HEK293 (cell line): ENCODE measurements around the gene TMEM256.

ENCODE experiments used
- CTCF ChIP-seq: fragments of 450-650 bp; formaldehyde crosslinking; IDR thresholded peaks from 2 replicates; pipeline ENCODE4 v1.5.1; 2016; ENCODE audit warnings: missing biosample characterization, missing genetic modification characterization
- GLIS2 ChIP-seq: fragments of 450-650 bp; formaldehyde crosslinking; IDR thresholded peaks from 2 replicates; pipeline ENCODE4 v1.5.1; 2016; ENCODE audit warnings: missing biosample characterization, missing genetic modification characterization
- KLF1 ChIP-seq: fragments of 450-650 bp; formaldehyde crosslinking; IDR thresholded peaks from 2 replicates; pipeline ENCODE4 v1.5.1; 2016; ENCODE audit warnings: missing biosample characterization, missing genetic modification characterization
- KLF7 ChIP-seq: fragments of 450-650 bp; formaldehyde crosslinking; IDR thresholded peaks from 2 replicates; pipeline ENCODE4 v1.5.1; 2016; ENCODE audit warnings: missing biosample characterization, missing genetic modification characterization, borderline replicate concordance
- MYNN ChIP-seq: fragments of 450-650 bp; formaldehyde crosslinking; IDR thresholded peaks from 2 replicates; pipeline ENCODE4 v1.5.1; 2016; ENCODE audit warnings: missing biosample characterization, missing genetic modification characterization, borderline replicate concordance
- MZF1 ChIP-seq: fragments of 450-650 bp; formaldehyde crosslinking; IDR thresholded peaks from 2 replicates; pipeline ENCODE4 v1.5.1; 2017; ENCODE audit warnings: missing biosample characterization, missing genetic modification characterization, borderline replicate concordance
- PRDM10 ChIP-seq: fragments of 450-650 bp; formaldehyde crosslinking; IDR thresholded peaks from 2 replicates; pipeline ENCODE4 v1.5.1; 2016; ENCODE audit warnings: missing biosample characterization, missing genetic modification characterization
- SP3 ChIP-seq: fragments of 450-650 bp; formaldehyde crosslinking; IDR thresholded peaks from 2 replicates; pipeline ENCODE4 v1.5.1; 2016; ENCODE audit warnings: missing biosample characterization, missing genetic modification characterization
- ZBTB44 ChIP-seq: fragments of 450-650 bp; IDR thresholded peaks from 2 replicates; pipeline ENCODE4 v1.5.1; 2018; ENCODE audit warnings: missing biosample characterization, mild to moderate bottlenecking, missing genetic modification characterization
- ZEB2 ChIP-seq: fragments of 450-650 bp; formaldehyde crosslinking; IDR thresholded peaks from 2 replicates; pipeline ENCODE4 v1.5.1; 2016; ENCODE audit warnings: missing biosample characterization, missing genetic modification characterization
- ZFP69B ChIP-seq: fragments of 450-650 bp; formaldehyde crosslinking; IDR thresholded peaks from 2 replicates; pipeline ENCODE4 v1.5.1; 2016; ENCODE audit warnings: missing biosample characterization, missing genetic modification characterization
- ZNF112 ChIP-seq: fragments of 450-650 bp; formaldehyde crosslinking; IDR thresholded peaks from 2 replicates; pipeline ENCODE4 v1.5.0; 2017; ENCODE audit warnings: missing biosample characterization, missing genetic modification characterization
- ZNF121 ChIP-seq: fragments of 450-650 bp; formaldehyde crosslinking; IDR thresholded peaks from 2 replicates; pipeline ENCODE4 v1.5.1; 2016; ENCODE audit warnings: missing biosample characterization, missing genetic modification characterization
- ZNF146 ChIP-seq: fragments of 450-650 bp; formaldehyde crosslinking; IDR thresholded peaks from 2 replicates; pipeline ENCODE4 v1.5.1; 2016; ENCODE audit warnings: missing biosample characterization, missing genetic modification characterization
- ZNF175 ChIP-seq: fragments of 450-650 bp; formaldehyde crosslinking; IDR thresholded peaks from 2 replicates; pipeline ENCODE4 v1.5.1; 2016; ENCODE audit warnings: missing biosample characterization, missing genetic modification characterization
- ZNF214 ChIP-seq: fragments of 450-650 bp; formaldehyde crosslinking; IDR thresholded peaks from 2 replicates; pipeline ENCODE4 v1.5.1; 2017; ENCODE audit warnings: missing biosample characterization, mild to moderate bottlenecking, missing genetic modification characterization, borderline replicate concordance
- ZNF221 ChIP-seq: fragments of 450-650 bp; formaldehyde crosslinking; IDR thresholded peaks from 2 replicates; pipeline ENCODE4 v1.5.1; 2017; ENCODE audit warnings: missing biosample characterization, missing genetic modification characterization, borderline replicate concordance
- ZNF26 ChIP-seq: fragments of 450-650 bp; formaldehyde crosslinking; IDR thresholded peaks from 2 replicates; pipeline ENCODE4 v1.5.1; 2016; ENCODE audit warnings: missing biosample characterization, missing genetic modification characterization
- ZNF324 ChIP-seq: fragments of 450-650 bp; formaldehyde crosslinking; IDR thresholded peaks from 2 replicates; pipeline ENCODE4 v1.5.1; 2016; ENCODE audit warnings: missing biosample characterization, missing genetic modification characterization
- ZNF362 ChIP-seq: fragments of 450-650 bp; formaldehyde crosslinking; IDR thresholded peaks from 2 replicates; pipeline ENCODE4 v1.5.1; 2016; ENCODE audit warnings: missing biosample characterization, missing genetic modification characterization
- ZNF501 ChIP-seq: fragments of 450-650 bp; formaldehyde crosslinking; IDR thresholded peaks from 2 replicates; pipeline ENCODE4 v1.5.1; 2016; ENCODE audit warnings: missing biosample characterization, missing genetic modification characterization
- ZNF544 ChIP-seq: fragments of 450-650 bp; formaldehyde crosslinking; IDR thresholded peaks from 2 replicates; pipeline ENCODE4 v1.5.0; 2017; ENCODE audit warnings: missing biosample characterization, missing genetic modification characterization
- ZNF626 ChIP-seq: fragments of 450-650 bp; sonication (Bioruptor Pico); formaldehyde crosslinking; IDR thresholded peaks from 2 replicates; pipeline ENCODE4 v1.5.1; 2018; ENCODE audit warnings: missing biosample characterization, missing genetic modification characterization, inconsistent platforms
- ZNF629 ChIP-seq: fragments of 450-650 bp; formaldehyde crosslinking; IDR thresholded peaks from 2 replicates; pipeline ENCODE4 v1.5.1; 2017; ENCODE audit warnings: missing biosample characterization, missing genetic modification characterization
- ZNF677 ChIP-seq: fragments of 450-650 bp; IDR thresholded peaks from 2 replicates; pipeline ENCODE4 v1.5.0; 2018; ENCODE audit warnings: missing biosample characterization, mild to moderate bottlenecking, missing genetic modification characterization, moderate library complexity
- TF ChIP-seq, protein P1 (sequence below): fragments of 450-650 bp; formaldehyde crosslinking; IDR thresholded peaks from 2 replicates; pipeline ENCODE4; 2016; ENCODE audit warnings: missing biosample characterization, missing genetic modification characterization
- TF ChIP-seq, protein P2 (sequence below): fragments of 450-650 bp; formaldehyde crosslinking; IDR thresholded peaks from 2 replicates; pipeline ENCODE4 v1.5.1; 2016; ENCODE audit warnings: missing biosample characterization, missing genetic modification characterization

The TMEM256 gene

GRCh38 chr17:7435676-7436555 lies 32.0 kb upstream of the TMEM256 start (continued):
- TF ChIP-seq, protein P1, sequence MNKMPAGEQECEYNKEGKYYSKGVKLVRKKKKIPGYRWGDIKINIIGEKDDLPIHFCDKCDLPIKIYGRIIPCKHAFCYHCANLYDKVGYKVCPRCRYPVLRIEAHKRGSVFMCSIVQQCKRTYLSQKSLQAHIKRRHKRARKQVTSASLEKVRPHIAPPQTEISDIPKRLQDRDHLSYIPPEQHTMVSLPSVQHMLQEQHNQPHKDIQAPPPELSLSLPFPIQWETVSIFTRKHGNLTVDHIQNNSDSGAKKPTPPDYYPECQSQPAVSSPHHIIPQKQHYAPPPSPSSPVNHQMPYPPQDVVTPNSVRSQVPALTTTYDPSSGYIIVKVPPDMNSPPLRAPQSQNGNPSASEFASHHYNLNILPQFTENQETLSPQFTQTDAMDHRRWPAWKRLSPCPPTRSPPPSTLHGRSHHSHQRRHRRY (tag by site-specific recombination): no peak
- TF ChIP-seq ZNF121 (tag by site-specific recombination): no peak
- no peak for TF ChIP-seq ZNF175
- 0 out of 2 replicates have a peak, but pooled peaks have one; percentile 33 for TF ChIP-seq ZEB2
- no peak for TF ChIP-seq ZNF214
- TF ChIP-seq CTCF (tag by site-specific recombination): peak; percentile 67
- peak; percentile 91 for TF ChIP-seq KLF1 (tag by site-specific recombination)
- peak; percentile 90 for TF ChIP-seq ZFP69B (tag by site-specific recombination)
- TF ChIP-seq ZNF626: no peak
- TF ChIP-seq ZNF362 (tag by site-specific recombination): no peak
- peak; percentile 78 for TF ChIP-seq GLIS2 (tag by site-specific recombination)
- no peak for TF ChIP-seq ZNF677 (tag by site-specific recombination)
- no peak for TF ChIP-seq ZNF221 (tag by site-specific recombination)
- TF ChIP-seq ZNF324 (tag by site-specific recombination): peak; percentile 14; the same call in 1 of the 2 replicates
- no peak for TF ChIP-seq MYNN (tag by site-specific recombination)
- TF ChIP-seq ZBTB44: no peak
- no peak for TF ChIP-seq KLF7 (tag by site-specific recombination)
- TF ChIP-seq, protein P2, sequence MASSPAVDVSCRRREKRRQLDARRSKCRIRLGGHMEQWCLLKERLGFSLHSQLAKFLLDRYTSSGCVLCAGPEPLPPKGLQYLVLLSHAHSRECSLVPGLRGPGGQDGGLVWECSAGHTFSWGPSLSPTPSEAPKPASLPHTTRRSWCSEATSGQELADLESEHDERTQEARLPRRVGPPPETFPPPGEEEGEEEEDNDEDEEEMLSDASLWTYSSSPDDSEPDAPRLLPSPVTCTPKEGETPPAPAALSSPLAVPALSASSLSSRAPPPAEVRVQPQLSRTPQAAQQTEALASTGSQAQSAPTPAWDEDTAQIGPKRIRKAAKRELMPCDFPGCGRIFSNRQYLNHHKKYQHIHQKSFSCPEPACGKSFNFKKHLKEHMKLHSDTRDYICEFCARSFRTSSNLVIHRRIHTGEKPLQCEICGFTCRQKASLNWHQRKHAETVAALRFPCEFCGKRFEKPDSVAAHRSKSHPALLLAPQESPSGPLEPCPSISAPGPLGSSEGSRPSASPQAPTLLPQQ (tag by site-specific recombination): peak; percentile 89
- no peak for TF ChIP-seq ZNF146
- no peak for TF ChIP-seq ZNF26
- TF ChIP-seq ZNF112 (tag by site-specific recombination): no peak
- no peak; the same call in 1 of the 2 replicates for TF ChIP-seq ZNF629 (tag by site-specific recombination)
- TF ChIP-seq ZNF501: 0 out of 2 replicates have a peak, but pooled peaks have one; percentile 52
- TF ChIP-seq SP3 (tag by site-specific recombination): no peak
- no peak; the same call in 1 of the 2 replicates for TF ChIP-seq MZF1 (tag by site-specific recombination)
- TF ChIP-seq PRDM10 (tag by site-specific recombination): peak; percentile 91
- TF ChIP-seq ZNF544 (tag by site-specific recombination): no peak
